Measurements from ENCODE around the gene ZFPM1. TPM values are rescaled to one million over a fixed set of nuclear protein-coding genes. Genes with fewer than 3 reads are reported as not detected.

The ZFPM1 gene
- total RNA-seq, 6 experiments from 2014 or later: 4.5 to 6.4 (median 5.1) TPM

- no peak for TF ChIP-seq CTCF (IDR thresholded peaks at IDR 0.05)
- Mint-ChIP-seq H3K36me3 (ENCODE audit: low read depth) (no peaks in the 10 kb centered on the region), H3K9me3 (no peaks in the 10 kb centered on the region), H3K27me3 (ENCODE audit: insufficient read depth) (peaks cover 3% of the 10 kb centered on the region), H3K4me1 (ENCODE audit: low read depth) (no peaks in the 10 kb centered on the region), H3K27ac (no peak overlapping the region), H3K4me3 (no peak overlapping the region)
- DNase-seq: no peak
These were observed 47.2 kb downstream of the ZFPM1 start for GRCh38 chr16:88500255-88500661.

GRCh38 chr16:88502371-88502770, 49.3 kb downstream of the ZFPM1 start:
- H3K9me3 Mint-ChIP-seq: no peaks in the 10 kb centered on the region
- no peak overlapping the region for H3K27ac Mint-ChIP-seq
- no peaks in the 10 kb centered on the region for H3K4me1 Mint-ChIP-seq (ENCODE audit: low read depth)
- no peaks in the 10 kb centered on the region for H3K36me3 Mint-ChIP-seq (ENCODE audit: low read depth)
- H3K4me3 Mint-ChIP-seq: no peak overlapping the region
- H3K27me3 Mint-ChIP-seq (ENCODE audit: insufficient read depth): peaks cover 3% of the 10 kb centered on the region
- DNase-seq: no peak
- no peak for TF ChIP-seq CTCF (IDR thresholded peaks at IDR 0.05)

- no peaks in the 10 kb centered on the region for H3K4me1 Mint-ChIP-seq (ENCODE audit: low read depth)
- H3K27ac Mint-ChIP-seq: no peak overlapping the region
- H3K9me3 Mint-ChIP-seq: no peaks in the 10 kb centered on the region
- TF ChIP-seq CTCF (IDR thresholded peaks at IDR 0.05): no peak
- no peaks in the 10 kb centered on the region for H3K36me3 Mint-ChIP-seq (ENCODE audit: low read depth)
- no peak for DNase-seq
- H3K4me3 Mint-ChIP-seq: no peak overlapping the region
- peaks cover 3% of the 10 kb centered on the region for H3K27me3 Mint-ChIP-seq (ENCODE audit: insufficient read depth)
These were observed 49.7 kb downstream of the ZFPM1 start for GRCh38 chr16:88502776-88503280.

GRCh38 chr16:88503374-88503770, 50.3 kb downstream of the ZFPM1 start:
- no peaks in the 10 kb centered on the region for H3K4me1 Mint-ChIP-seq (ENCODE audit: low read depth)
- no peak overlapping the region for H3K27ac Mint-ChIP-seq
- no peak for DNase-seq
- no peaks in the 10 kb centered on the region for H3K36me3 Mint-ChIP-seq (ENCODE audit: low read depth)
- peaks cover 3% of the 10 kb centered on the region for H3K27me3 Mint-ChIP-seq (ENCODE audit: insufficient read depth)
- no peak for TF ChIP-seq CTCF (IDR thresholded peaks at IDR 0.05)
- no peaks in the 10 kb centered on the region for H3K9me3 Mint-ChIP-seq
- no peak overlapping the region for H3K4me3 Mint-ChIP-seq

- H3K36me3 Mint-ChIP-seq (ENCODE audit: low read depth): no peaks in the 10 kb centered on the region
- no peak for TF ChIP-seq CTCF (IDR thresholded peaks at IDR 0.05)
- H3K27ac Mint-ChIP-seq: no peak overlapping the region
- H3K9me3 Mint-ChIP-seq: no peaks in the 10 kb centered on the region
- H3K4me1 Mint-ChIP-seq (ENCODE audit: low read depth): no peaks in the 10 kb centered on the region
- no peak for DNase-seq
- H3K4me3 Mint-ChIP-seq: no peak overlapping the region
- peaks cover 3% of the 10 kb centered on the region for H3K27me3 Mint-ChIP-seq (ENCODE audit: insufficient read depth)
These were observed 50.9 kb downstream of the ZFPM1 start for GRCh38 chr16:88503771-88504488.
